K562 (cell line): Measurements from ENCODE around the gene SEC16A. TPM values are rescaled to one million over a fixed set of nuclear protein-coding genes. Genes with fewer than 3 reads are reported as not detected.

Source experiments
- ELK3 ChIP-seq: fragments of 450-650 bp; formaldehyde crosslinking; IDR thresholded peaks from 2 replicates; pipeline ENCODE4 v1.4.0; 2020; ENCODE audit warnings: mild to moderate bottlenecking
- FIP1L1 ChIP-seq: fragments of 200-400 bp; formaldehyde crosslinking; IDR thresholded peaks from 2 replicates; pipeline ENCODE4 v1.6.1; 2018; ENCODE audit warnings: mild to moderate bottlenecking, low read depth, low read length; ENCODE audit not compliant: poor library complexity, severe bottlenecking
- GATAD2B ChIP-seq: fragments of 450-650 bp; IDR thresholded peaks from 2 replicates; pipeline ENCODE4 v1.6.1; 2017; ENCODE audit warnings: mild to moderate bottlenecking, borderline replicate concordance
- ID3 ChIP-seq, 2 experiments: fragments of 250-450 bp in 1 of 2; fragments of 450-650 bp in 1 of 2; sonication (Bioruptor Pico) in 1 of 2; IDR thresholded peaks; 2 replicates each; pipeline versions ENCODE4 v1.6.1 to v1.8.0; 2016 to 2021; ENCODE audit warnings: mild to moderate bottlenecking in 2 of 2, moderate library complexity in 2 of 2, missing compliant biosample characterization in 1 of 2, missing genetic modification characterization in 1 of 2
- MCM3 ChIP-seq: fragments of 450-650 bp; IDR thresholded peaks from 2 replicates; pipeline ENCODE4 v1.6.1; 2016
- MEF2D ChIP-seq: conservative IDR thresholded peaks from 2 replicates; pipeline ENCODE4 v1.6.1; 2016; ENCODE audit warnings: low read depth, missing genetic modification characterization, missing compliant biosample characterization
- MGA ChIP-seq: fragments of 450-650 bp; IDR thresholded peaks from 2 replicates; pipeline ENCODE4 v1.6.1; 2016; ENCODE audit warnings: mild to moderate bottlenecking, moderate library complexity
- NELFE ChIP-seq: IDR thresholded peaks from 2 replicates; pipeline ENCODE4 v1.6.1; 2011; ENCODE audit warnings: mild to moderate bottlenecking; ENCODE audit not compliant: insufficient read depth, insufficient read length
- NEUROD1 ChIP-seq: fragments of 150-350 bp; IDR thresholded peaks from 2 replicates; pipeline ENCODE4 v1.6.1; 2014; ENCODE audit warnings: borderline replicate concordance, low read length, low read depth; ENCODE audit not compliant: partially characterized antibody
- TFAM ChIP-seq: fragments of 250-450 bp; sonication (Bioruptor Pico); conservative IDR thresholded peaks from 2 replicates; pipeline ENCODE4 v1.5.0; 2021; ENCODE audit warnings: mild to moderate bottlenecking, moderate library complexity
- ZFP1 ChIP-seq: fragments of 450-650 bp; formaldehyde crosslinking; IDR thresholded peaks from 2 replicates; pipeline ENCODE4 v1.4.0; 2020; ENCODE audit warnings: mild to moderate bottlenecking, mixed read lengths
- ZNF124 ChIP-seq: sonication (generic); formaldehyde crosslinking; IDR thresholded peaks from 2 replicates; pipeline ENCODE4 v1.8.1; 2022; ENCODE audit warnings: missing genetic modification reagents
- ZNF253 ChIP-seq: fragments of 250-450 bp; sonication (Bioruptor Pico); conservative IDR thresholded peaks from 2 replicates; pipeline ENCODE4 v1.6.1; 2021; ENCODE audit warnings: mild to moderate bottlenecking
- ZNF324 ChIP-seq: fragments of 250-450 bp; sonication (Bioruptor Pico); IDR thresholded peaks from 2 replicates; pipeline ENCODE4 v1.4.0; 2020; ENCODE audit warnings: mild to moderate bottlenecking
- ZNF347 ChIP-seq: fragments of 450-650 bp; formaldehyde crosslinking; IDR thresholded peaks from 2 replicates; pipeline ENCODE4 v1.4.0; 2020; ENCODE audit warnings: low read depth, mild to moderate bottlenecking, moderate library complexity
- ZNF766 ChIP-seq: fragments of 200-800 bp; sonication (Bioruptor generic); conservative IDR thresholded peaks from 2 replicates; pipeline ENCODE4 v1.6.1; 2016; ENCODE audit warnings: missing genetic modification characterization, missing compliant biosample characterization
- polyA plus RNA-seq, 8 experiments: library from polyadenylated mRNA; depleted of rRNA in 4 of 8; stranded (reverse) in 5 of 8; unstranded in 3 of 8; fragments of >200 nt; fragmentation: Nextera tagmentation in 2 of 8; fragmentation: Illumina TruSeq in 1 of 8; extraction: Ambion mirVana in 2 of 8; extraction: Trizol in 1 of 8; gene quantifications; 2 replicates each; pipeline versions ENCODE4 v1.2.1 to v1.2.3, GENCODE V29; 2011 to 2014; ENCODE audit warnings: inconsistent platforms in 1 of 8, missing spikeins in 1 of 8
- total RNA-seq, 7 experiments: library from RNA; depleted of rRNA in 6 of 7; stranded (reverse); fragments of >200 nt in 6 of 7; fragmentation: Illumina TruSeq in 2 of 7; extraction: Trizol in 2 of 7; gene quantifications; 2 replicates each; pipeline versions ENCODE4 v1.2.1 to v1.2.3, GENCODE V29; 2011 to 2021; ENCODE audit warnings: low replicate concordance in 1 of 7

SEC16A gene
- total and polyA plus RNA-seq, 9 of the 15 experiments (the other 6 are each of a cell fraction or from before 2014, with no cell fraction given) = 8.3 to 62.8 (median 14.0) TPM

- TF ChIP-seq MGA (peak; percentile 87; the same call in 1 of the 2 replicates), MCM3 (no peak), ID3 (CRISPR knock-in tag; IDR thresholded peaks at IDR 0.05) (no peak), ID3 (tag; IDR thresholded peaks at IDR 0.05) (peak; percentile 64; the same call in 1 of the 2 replicates), ZNF253 (CRISPR knock-in tag) (no peak), ELK3 (CRISPR knock-in tag) (no peak), ZFP1 (CRISPR knock-in tag) (no peak), NEUROD1 (no peak), ZNF766 (no peak), ZNF324 (CRISPR knock-in tag) (no peak), ZNF347 (CRISPR knock-in tag) (no peak), TFAM (CRISPR knock-in tag) (no peak), ZNF124 (CRISPR knock-in tag) (0 out of 2 replicates have a peak, but pooled peaks have one; percentile 50), NELFE (no peak), FIP1L1 (peak; percentile 81), GATAD2B (peak; percentile 39; the same call in 1 of the 2 replicates), MEF2D (tag) (no peak)
These were observed 831 bp upstream of the SEC16A start (continued) for GRCh38 chr9:136483589-136484152.
